AG20443 (cell line): ENCODE results near the gene PRLH.

Experiments
- DNase-seq: peaks from one replicate; pipeline ENCODE4 v3.0.0; 2012; ENCODE audit warnings: low spot score, mixed read lengths

PRLH gene

DNA sequence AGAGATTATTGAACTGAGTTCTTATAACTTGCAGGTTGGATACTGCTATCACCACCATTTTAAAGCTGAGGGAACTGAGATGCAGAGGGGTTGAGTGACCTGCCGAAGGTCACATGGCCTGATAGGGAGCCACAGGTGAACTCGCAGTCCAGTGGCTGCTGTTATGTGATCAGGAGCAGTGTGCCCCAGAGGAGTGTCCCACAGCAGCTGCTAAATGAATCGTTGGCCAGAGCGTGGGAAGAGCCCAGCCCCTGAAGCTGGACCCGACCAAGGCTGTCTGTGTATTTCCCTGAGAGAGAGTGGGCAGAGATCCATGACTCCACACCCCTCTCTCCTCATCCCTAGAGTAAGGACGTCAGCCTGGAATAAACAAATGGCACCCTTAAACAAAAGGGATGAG is 26.7 kb upstream of the PRLH start:
- DNase-seq, result no peak

DNA sequence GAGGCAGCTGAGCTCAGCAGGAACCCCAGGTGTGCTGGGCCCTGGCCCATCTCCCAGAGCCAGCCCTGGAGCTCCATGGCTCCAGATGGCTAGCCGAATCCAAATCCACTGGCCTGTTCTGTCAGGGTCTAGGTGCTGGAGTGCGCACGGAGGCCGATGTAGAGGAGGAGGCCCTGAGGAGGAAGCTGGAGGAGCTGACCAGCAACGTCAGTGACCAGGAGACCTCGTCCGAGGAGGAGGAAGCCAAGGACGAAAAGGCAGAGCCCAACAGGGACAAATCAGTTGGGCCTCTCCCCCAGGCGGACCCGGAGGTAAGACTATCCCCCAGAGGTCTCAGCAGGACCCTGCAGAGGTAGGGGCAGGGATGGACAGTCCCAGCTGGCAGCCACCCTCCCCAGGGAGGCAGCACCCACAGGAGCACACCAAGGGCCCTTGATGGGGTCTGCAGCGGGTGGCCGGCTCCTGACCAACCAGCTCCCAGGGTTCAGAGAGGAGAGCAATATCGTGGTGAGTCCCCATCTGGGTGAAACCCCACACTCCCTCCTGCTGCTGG is 26.1 kb upstream of the PRLH start:
- no peak for DNase-seq

DNA sequence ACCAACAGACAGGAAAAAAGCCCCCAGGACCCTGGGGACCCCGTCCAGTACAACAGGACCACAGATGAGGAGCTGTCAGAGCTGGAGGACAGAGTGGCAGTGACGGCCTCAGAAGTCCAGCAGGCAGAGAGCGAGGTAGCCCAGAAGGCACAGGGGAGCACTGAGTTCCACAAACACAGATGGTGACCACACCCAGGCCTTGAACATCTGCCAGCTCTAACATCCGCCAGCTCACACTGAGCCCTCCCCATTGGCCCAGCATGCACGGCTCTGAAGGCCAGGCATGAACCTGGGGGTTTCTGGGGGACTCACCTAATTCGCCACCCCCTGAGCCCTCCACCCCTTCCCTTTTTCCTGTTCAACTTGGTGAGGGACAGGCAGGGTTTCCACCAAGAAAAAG is 25.6 kb upstream of the PRLH start:
- peak; percentile 95 for DNase-seq

GRCh38 chr2:237541243-237541642 is 25.1 kb upstream of the PRLH start:
- DNase-seq, result no peak

GRCh38 chr2:237542001-237542704 is 24.2 kb upstream of the PRLH start:
- no peak for DNase-seq

DNA sequence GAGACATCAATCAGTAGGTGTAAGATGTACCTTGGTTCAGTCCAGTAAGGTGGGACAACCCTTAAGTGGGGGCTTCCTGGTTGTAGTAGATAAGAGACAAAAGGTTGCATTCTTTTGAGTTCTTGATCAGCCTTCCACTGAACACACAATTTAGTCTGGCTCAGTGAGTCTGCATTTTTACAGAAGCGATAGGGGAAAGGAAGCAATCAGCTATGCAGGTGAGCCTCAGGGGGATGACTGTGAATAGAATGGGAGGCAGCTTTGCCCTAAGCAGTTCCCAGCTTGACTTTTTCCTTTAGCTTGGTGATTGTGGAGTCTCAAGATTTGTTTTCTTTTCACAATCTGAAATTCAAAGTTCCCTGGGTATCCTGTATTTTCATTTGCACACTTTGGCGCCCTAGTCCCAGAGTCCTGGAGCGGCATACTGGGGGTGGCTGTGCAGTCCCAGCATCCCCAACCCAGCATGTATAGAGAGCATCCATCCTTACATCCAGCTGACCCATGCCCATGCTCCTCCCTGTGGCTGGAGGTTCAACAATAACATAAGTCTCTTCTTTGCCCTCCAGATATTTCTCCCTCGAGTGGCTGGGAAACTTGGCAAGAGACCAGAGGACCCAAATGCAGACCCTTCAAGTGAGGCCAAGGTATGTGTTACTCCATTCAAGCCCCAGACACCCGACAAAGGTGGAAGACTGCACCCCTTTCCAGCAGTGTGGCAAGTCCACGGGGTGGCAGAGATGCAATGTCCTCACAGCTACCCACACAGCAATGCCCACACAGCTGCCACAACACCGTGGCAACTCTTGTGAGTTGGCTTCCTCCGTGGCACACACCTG is 20.1 kb upstream of the PRLH start:
- DNase-seq, result no peak

DNA sequence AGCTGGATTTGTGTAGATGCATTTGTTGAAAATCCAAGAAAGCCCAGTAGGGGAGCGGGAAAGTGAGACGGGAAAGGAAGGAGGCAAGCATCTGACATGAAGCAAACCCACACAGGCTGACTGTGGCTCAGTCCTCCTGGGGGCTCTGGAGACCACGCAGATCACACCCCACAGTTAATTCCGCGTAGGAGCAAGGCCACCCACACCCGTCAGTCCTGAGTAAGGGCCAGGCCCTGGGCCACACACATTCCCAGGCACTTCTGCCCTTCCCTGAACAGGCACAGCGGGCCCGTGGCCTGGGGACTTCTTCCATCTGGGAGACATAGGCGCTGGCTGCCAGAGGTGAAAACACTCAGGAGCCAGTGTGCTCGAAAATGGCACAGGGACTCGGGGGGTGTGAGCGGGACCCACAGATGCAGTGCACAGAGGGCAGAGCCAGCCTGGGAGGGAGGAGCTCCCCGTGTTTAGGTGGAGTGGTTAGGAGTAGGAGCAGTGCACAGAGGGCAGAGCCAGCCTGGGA is 19.4 kb upstream of the PRLH start:
- DNase-seq, result no peak

- DNase-seq, result no peak
Measured at GRCh38 chr2:237547841-237548416, 18.4 kb upstream of the PRLH start.

DNA sequence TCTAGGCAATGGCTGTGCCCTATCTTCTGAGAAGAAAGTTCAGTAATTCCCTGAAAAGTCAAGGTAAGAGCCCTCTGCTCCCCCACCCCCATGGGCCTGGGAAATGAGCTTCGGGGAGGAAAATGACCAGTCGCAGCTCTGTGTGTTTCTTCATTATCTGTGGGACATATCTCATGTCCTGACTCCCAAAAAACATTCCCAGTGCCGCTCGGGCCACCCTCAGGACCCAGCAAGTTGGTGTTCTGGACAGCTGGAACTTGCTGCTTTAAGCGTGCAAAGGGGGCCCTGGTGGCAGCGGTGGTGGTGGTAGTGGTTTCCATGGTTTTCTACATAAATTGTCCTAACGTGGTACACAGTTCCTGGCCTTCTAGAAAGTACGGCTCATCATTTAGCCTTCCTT is 17.2 kb upstream of the PRLH start:
- no peak for DNase-seq

GRCh38 chr2:237549643-237550415 is 16.5 kb upstream of the PRLH start:
- DNase-seq, result no peak

DNA sequence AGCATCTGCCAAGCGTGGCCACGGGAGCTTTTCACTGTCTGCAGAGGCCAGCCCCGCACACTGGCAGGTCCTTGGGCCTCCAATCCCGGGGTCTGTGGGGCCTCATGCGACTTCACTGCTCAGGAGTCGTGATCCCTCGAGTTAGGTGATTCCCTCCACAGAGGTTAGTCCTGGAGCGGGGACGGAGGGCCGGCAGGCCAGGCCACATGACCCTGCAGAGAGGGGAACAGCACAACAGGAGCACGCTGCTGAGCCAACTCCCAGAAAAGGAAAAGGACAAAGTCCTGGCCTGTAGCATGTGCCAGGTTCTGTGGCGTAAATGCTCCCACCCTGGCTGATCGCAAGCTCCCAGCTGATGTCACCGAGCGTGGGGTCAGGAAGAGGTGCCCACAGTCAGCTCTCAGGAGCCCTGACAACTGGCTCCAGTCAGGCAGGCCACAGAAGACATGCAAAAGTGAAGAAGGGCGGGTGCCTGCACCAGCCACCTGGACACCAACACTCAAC is 15.3 kb upstream of the PRLH start:
- no peak for DNase-seq

GRCh38 chr2:237552908-237553307 is 13.5 kb upstream of the PRLH start:
- DNase-seq, result no peak

GRCh38 chr2:237553948-237554347 is 12.4 kb upstream of the PRLH start:
- no peak for DNase-seq

GRCh38 chr2:237555560-237555959 is 10.8 kb upstream of the PRLH start:
- no peak for DNase-seq

DNA sequence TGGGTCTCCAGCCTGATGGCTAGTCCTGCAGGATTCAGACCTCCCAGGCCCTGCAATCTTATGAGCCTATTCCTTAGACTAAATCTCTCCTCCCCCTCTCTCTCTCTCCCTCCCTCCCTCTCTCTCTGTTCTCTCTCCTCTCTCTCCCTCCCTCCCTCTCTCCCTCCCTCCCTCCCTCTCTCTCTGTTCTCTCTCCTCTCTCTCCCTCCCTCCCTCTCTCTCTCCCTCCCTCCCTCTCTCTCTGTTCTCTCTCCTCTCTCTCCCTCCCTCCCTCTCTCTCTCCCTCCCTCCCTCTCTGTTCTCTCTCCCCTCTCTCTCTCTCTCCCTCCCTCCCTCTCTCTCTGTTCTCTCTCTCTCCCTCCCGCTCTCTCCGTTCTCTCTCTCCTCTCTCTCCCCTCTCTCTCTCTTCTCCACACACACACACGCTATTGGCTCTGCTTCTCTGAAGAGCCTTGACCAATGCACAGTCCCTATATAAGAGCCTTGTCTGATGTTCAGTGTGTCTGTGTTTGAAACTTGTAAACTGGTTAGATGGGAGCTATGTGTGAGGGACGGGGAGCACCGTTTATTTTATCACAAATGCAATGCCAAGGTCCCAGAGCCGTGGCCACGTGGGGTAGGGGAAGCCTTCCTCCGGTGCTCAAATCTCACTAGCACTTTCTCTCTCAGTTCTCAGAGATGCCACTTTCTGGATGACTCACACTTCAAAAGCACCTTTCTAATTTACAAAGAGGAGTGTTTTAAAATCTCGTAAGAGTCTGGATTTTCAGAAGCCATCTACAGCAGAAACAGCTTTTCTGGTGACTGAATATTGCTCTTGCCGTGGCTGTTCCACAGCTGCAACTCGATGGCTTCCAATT is 9.4 kb upstream of the PRLH start:
- no peak for DNase-seq

- no peak for DNase-seq
Measured at GRCh38 chr2:237557633-237558015, 8.8 kb upstream of the PRLH start.

GRCh38 chr2:237558961-237559641 is 7.3 kb upstream of the PRLH start:
- peak; percentile 79 for DNase-seq

GRCh38 chr2:237561221-237561620 is 5.2 kb upstream of the PRLH start:
- DNase-seq, result no peak

DNA sequence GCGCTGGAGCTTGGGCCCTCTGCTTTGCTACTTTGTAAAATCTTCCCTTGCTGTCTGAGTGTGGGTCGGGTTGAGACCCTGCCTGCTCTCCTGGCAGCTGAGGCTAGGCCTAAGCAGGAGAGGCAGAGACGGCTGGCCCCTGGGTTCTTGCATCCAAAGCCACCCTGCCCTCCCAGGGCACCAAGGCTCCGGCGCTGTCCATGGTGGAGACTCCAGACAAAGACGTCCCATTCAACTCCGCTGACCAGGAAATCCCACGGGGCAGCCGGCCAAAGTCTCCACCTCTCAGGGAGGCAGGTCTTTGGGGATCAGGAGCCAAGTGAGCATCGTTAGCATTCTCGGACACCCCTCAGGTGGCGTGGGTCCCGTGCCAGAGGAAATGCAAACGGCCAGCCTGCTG is 2.6 kb upstream of the PRLH start:
- DNase-seq, result peak; percentile 56

GRCh38 chr2:237564526-237565131 is 1.7 kb upstream of the PRLH start:
- no peak for DNase-seq
